Measurements from ENCODE around the gene DEUP1.

- no peak for TF ChIP-seq CTCF (IDR thresholded peaks at IDR 0.05)
- TF ChIP-seq POLR2AphosphoS5 (IDR thresholded peaks at IDR 0.05) = no peak
These were observed 81.2 kb downstream of the DEUP1 start for GRCh38 chr11:93411705-93412104.
